Caco-2 (cell line): ENCODE data around the gene FRMD4A. TPM values are rescaled to one million over a fixed set of nuclear protein-coding genes. Genes with fewer than 3 reads are reported as not detected.

Experiments
- BruUV-seq: library from RNA; stranded (reverse); fragments of 400-500 nt; replicated peaks from 2 replicates; lab custom pipeline; 2021; lab: Mats Ljungman, UMichigan
- CTCF ChIA-PET: fragments of 300-600 bp; sonication (Branson Sonifier 250); formaldehyde crosslinking; loops from one replicate; lab custom pipeline; 2022; ENCODE audit warnings: antibody characterized with exemption; lab: Charles Lee
- POLR2A ChIA-PET: fragments of 300-600 bp; sonication (Branson Sonifier 250); formaldehyde crosslinking; loops from one replicate; lab custom pipeline; 2022; ENCODE audit warnings: antibody characterized with exemption; lab: Charles Lee
- DNase-seq, 2 experiments: peaks; one replicate each; pipeline versions ENCODE4 v3.0.0 to v3.0.0-alpha.2; 2020 to 2022
- H3K27me3 ChIP-seq: replicated peaks from 2 replicates; pipeline ENCODE4 v1.6.0; 2011; ENCODE audit warnings: low read length; ENCODE audit not compliant: control insufficient read depth, insufficient read depth
- H3K36me3 ChIP-seq: 2 replicates; pipeline ENCODE4 v1.5.1; 2011; ENCODE audit warnings: low read length; ENCODE audit not compliant: control insufficient read depth, insufficient read depth
- H3K4me1 ChIP-seq: fragments of 250-450 bp; sonication (Bioruptor Pico); 2 replicates; pipeline ENCODE4 v1.5.1; 2020; ENCODE audit warnings: mild to moderate bottlenecking
- H3K4me3 ChIP-seq: 2 replicates; pipeline ENCODE4 v1.5.1; 2011; ENCODE audit warnings: low read depth, mild to moderate bottlenecking, control low read depth, low read length
- H3K9me3 ChIP-seq: fragments of 250-450 bp; sonication (Bioruptor Pico); 2 replicates; pipeline ENCODE4 v1.5.1; 2020; ENCODE audit warnings: mild to moderate bottlenecking, moderate library complexity
- H3K27ac Mint-ChIP-seq: one replicate; pipeline ENCODE4 v1.8.0; 2022; ENCODE audit warnings: mixed read lengths; ENCODE audit not compliant: unreplicated experiment
- H3K27me3 Mint-ChIP-seq: one replicate; pipeline ENCODE4 v1.8.0; 2022; ENCODE audit warnings: mixed read lengths; ENCODE audit not compliant: insufficient read depth, unreplicated experiment
- H3K36me3 Mint-ChIP-seq: one replicate; pipeline ENCODE4 v1.8.0; 2022; ENCODE audit warnings: mild to moderate bottlenecking, mixed read lengths; ENCODE audit not compliant: insufficient read depth, unreplicated experiment
- H3K4me1 Mint-ChIP-seq: one replicate; pipeline ENCODE4 v1.8.0; 2022; ENCODE audit warnings: low read depth, mixed read lengths; ENCODE audit not compliant: unreplicated experiment
- H3K4me3 Mint-ChIP-seq: one replicate; pipeline ENCODE4 v1.8.0; 2022; ENCODE audit warnings: mild to moderate bottlenecking, moderate library complexity, mixed read lengths; ENCODE audit not compliant: unreplicated experiment
- H3K9me3 Mint-ChIP-seq: one replicate; pipeline ENCODE4 v1.8.0; 2022; ENCODE audit warnings: mixed read lengths; ENCODE audit not compliant: unreplicated experiment
- CTCF ChIP-seq, 2 experiments: fragments of 200-600 bp in 1 of 2; IDR thresholded peaks; 1 replicate in 1 of 2; 2 replicates in 1 of 2; pipeline versions ENCODE4 v1.5.1 to v1.8.0; 2011 to 2022; ENCODE audit warnings: antibody characterized with exemption in 1 of 2, control low read depth in 1 of 2, inconsistent platforms in 1 of 2, low read depth in 1 of 2, low read length in 1 of 2, mild to moderate bottlenecking in 1 of 2, moderate library complexity in 1 of 2; ENCODE audit not compliant: insufficient read depth in 1 of 2, severe bottlenecking in 1 of 2, unreplicated experiment in 1 of 2
- intact Hi-C: fragments of 100-400 bp; cut with micrococcal nuclease; formaldehyde crosslinking; loops from one replicate; pipeline ENCODE4 v1.10.0; 2022; ENCODE audit not compliant: unreplicated experiment
- total RNA-seq: library from RNA; stranded (reverse); gene quantifications from 2 replicates; pipeline ENCODE4 v1.2.3, GENCODE V29; 2022

The FRMD4A gene
- total RNA-seq, 1 experiment from 2014 or later = 52.1 TPM

GRCh38 chr10:14312014-14312413 lies 18.7 kb downstream of the FRMD4A start:
- Histone ChIP-seq H3K4me3 (no peak overlapping the region), H3K27me3 (no peaks in the 10 kb centered on the region; the same call in 1 of the 2 replicates), H3K36me3 (no peaks in the 10 kb centered on the region), H3K9me3 (no peaks in the 10 kb centered on the region), H3K4me1 (no peaks in the 10 kb centered on the region)
- CTCF ChIA-PET = interaction anchor here (0.9 kb wide), 1 partner anchor 9 kb away, joined by 3 read pairs; no protein-coding TSS in a partner anchor
- POLR2A ChIA-PET = no interaction called here
- Mint-ChIP-seq H3K9me3 (no peaks in the 10 kb centered on the region), H3K4me3 (no peak overlapping the region), H3K27ac (no peak overlapping the region), H3K27me3 (peaks cover 15% of the 10 kb centered on the region), H3K4me1 (no peaks in the 10 kb centered on the region), H3K36me3 (no peaks in the 10 kb centered on the region)
- intact Hi-C loops = no loop called here
- no peak for TF ChIP-seq CTCF (IDR thresholded peaks at IDR 0.05; ENCODE audit: insufficient read depth in 1 of 2, low read depth in 1 of 2, low read length in 1 of 2, severe bottlenecking in 1 of 2, unreplicated experiment in 1 of 2)
- BruUV-seq = no TSS peak
- no peak for DNase-seq

DNA sequence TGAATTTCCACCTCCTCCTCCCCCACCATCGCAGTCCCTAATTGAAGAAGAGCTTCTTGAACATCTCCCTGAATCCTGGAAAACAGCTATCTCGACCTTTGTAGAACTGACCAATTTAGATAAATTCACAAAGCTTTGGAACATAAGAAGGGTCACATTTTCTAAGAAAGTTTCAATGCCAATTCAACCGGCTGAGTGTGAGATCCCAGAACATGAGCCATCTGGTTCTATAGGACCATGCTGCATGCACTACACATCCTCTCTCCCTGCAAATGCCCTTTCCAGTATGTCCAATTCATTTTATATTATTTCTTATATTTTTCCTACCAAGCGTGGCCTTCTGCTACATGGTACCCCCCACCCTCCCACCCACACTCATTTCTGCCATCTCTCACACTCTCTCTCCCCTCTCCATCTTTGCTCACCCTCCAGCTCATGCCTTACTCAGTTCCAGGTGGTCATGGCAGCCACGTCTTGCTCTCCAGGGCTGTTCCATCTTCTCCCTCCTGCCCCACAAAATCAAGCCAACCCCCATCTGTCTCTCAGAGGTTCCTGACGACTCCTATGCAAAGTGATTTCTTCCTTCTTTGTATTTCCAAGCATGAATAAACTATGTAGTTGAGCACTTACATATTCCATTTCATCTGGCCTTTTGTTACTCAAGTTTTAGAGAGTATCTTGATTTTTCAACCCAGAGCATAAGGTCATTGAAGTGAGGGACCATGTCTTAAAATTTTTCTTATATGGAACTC lies 19.3 kb downstream of the FRMD4A start:
- H3K9me3 Mint-ChIP-seq = no peaks in the 10 kb centered on the region
- no TSS peak for BruUV-seq
- Histone ChIP-seq H3K4me1 (no peaks in the 10 kb centered on the region), H3K9me3 (no peaks in the 10 kb centered on the region), H3K27me3 (no peaks in the 10 kb centered on the region), H3K36me3 (no peaks in the 10 kb centered on the region), H3K4me3 (no peak overlapping the region)
- no peak for TF ChIP-seq CTCF (IDR thresholded peaks at IDR 0.05; ENCODE audit: insufficient read depth in 1 of 2, low read depth in 1 of 2, low read length in 1 of 2, severe bottlenecking in 1 of 2, unreplicated experiment in 1 of 2)
- no peak overlapping the region for H3K27ac Mint-ChIP-seq
- intact Hi-C loops = no loop called here
- no peaks in the 10 kb centered on the region for H3K4me1 Mint-ChIP-seq
- DNase-seq = no peak
- no peak overlapping the region for H3K4me3 Mint-ChIP-seq
- ChIA-PET CTCF (interaction anchor here (0.9 kb wide), 1 partner anchor 9 kb away, joined by 3 read pairs; no protein-coding TSS in a partner anchor), POLR2A (no interaction called here)
- H3K36me3 Mint-ChIP-seq = no peaks in the 10 kb centered on the region
- peaks cover 14% of the 10 kb centered on the region for H3K27me3 Mint-ChIP-seq

DNA sequence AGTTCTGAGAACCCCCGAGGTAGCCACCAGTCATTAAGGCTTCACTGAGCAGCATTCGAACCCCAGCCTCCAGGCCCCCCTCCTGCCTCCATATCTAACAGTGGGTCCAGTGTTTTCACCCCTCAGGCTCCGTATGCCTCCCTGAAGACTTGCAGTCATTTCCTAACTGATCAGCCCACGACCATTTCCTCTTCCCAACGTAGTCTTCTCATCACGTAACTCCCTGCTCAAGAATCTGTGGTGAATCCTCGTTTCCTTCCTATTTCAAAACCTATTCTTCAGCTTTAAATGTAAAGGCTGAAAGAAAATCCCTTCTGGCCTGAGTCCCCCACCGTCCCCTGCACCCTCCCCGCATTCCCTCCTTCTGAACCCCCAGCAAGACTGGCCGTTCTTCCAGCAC lies 21.1 kb downstream of the FRMD4A start:
- no TSS peak for BruUV-seq
- no peaks in the 10 kb centered on the region for H3K27me3 ChIP-seq
- no peaks in the 10 kb centered on the region for H3K9me3 ChIP-seq
- DNase-seq = no peak
- H3K36me3 ChIP-seq = no peaks in the 10 kb centered on the region
- Mint-ChIP-seq H3K4me3 (no peak overlapping the region), H3K27ac (no peak overlapping the region), H3K36me3 (no peaks in the 10 kb centered on the region), H3K9me3 (peaks cover 7% of the 10 kb centered on the region), H3K4me1 (no peaks in the 10 kb centered on the region), H3K27me3 (peaks cover 4% of the 10 kb centered on the region)
- H3K4me1 ChIP-seq = no peaks in the 10 kb centered on the region
- POLR2A ChIA-PET = no interaction called here
- TF ChIP-seq CTCF (IDR thresholded peaks at IDR 0.05; ENCODE audit: insufficient read depth in 1 of 2, low read depth in 1 of 2, low read length in 1 of 2, severe bottlenecking in 1 of 2, unreplicated experiment in 1 of 2) = no peak
- intact Hi-C loops = no loop called here
- no peak overlapping the region for H3K4me3 ChIP-seq
- CTCF ChIA-PET = no interaction called here
